HCT116 (cell line): ENCODE measurements around the gene EDN1.

Experiments used
- CBX3 ChIP-seq: IDR thresholded peaks from 2 replicates; pipeline ENCODE4 v1.6.1; 2012; ENCODE audit warnings: low read depth
- ELF1 ChIP-seq: IDR thresholded peaks from 2 replicates; pipeline ENCODE4 v1.6.1; 2012; ENCODE audit warnings: low read depth, borderline replicate concordance
- EZH2 ChIP-seq: fragments of 200-600 bp; sonication (generic); IDR thresholded peaks from 2 replicates; pipeline ENCODE4 v1.6.1; 2017; ENCODE audit warnings: antibody characterized with exemption, mixed run types
- EZH2phosphoT487 ChIP-seq: fragments of 200-600 bp; IDR thresholded peaks from 2 replicates; pipeline ENCODE4 v1.6.1; 2018; ENCODE audit warnings: antibody characterized with exemption, borderline replicate concordance
- FOSL1 ChIP-seq: IDR thresholded peaks from 2 replicates; pipeline ENCODE4 v1.6.1; 2012; ENCODE audit warnings: low read depth
- POLR2A ChIP-seq: IDR thresholded peaks from 2 replicates; pipeline ENCODE4 v1.7.0; 2011; ENCODE audit warnings: borderline replicate concordance; ENCODE audit not compliant: insufficient read depth, insufficient read length; ENCODE audit errors: extremely low read depth
- POLR2AphosphoS5 ChIP-seq: IDR thresholded peaks from 2 replicates; pipeline ENCODE4 v1.6.1; 2011; ENCODE audit warnings: mild to moderate bottlenecking, low read depth, low read length, moderate library complexity
- RAD21 ChIP-seq: IDR thresholded peaks from 2 replicates; pipeline ENCODE4 v1.6.1; 2012; ENCODE audit warnings: low read depth, mild to moderate bottlenecking
- SIN3A ChIP-seq: IDR thresholded peaks from 2 replicates; pipeline ENCODE4 v1.6.1; 2012; ENCODE audit warnings: low read depth
- YY1 ChIP-seq: IDR thresholded peaks from 2 replicates; pipeline ENCODE4 v1.6.1; 2011; ENCODE audit warnings: low read length, low read depth, moderate library complexity, mild to moderate bottlenecking; ENCODE audit not compliant: insufficient replicate concordance; ENCODE audit errors: extremely low read depth
- TF ChIP-seq, protein P1 (sequence below), 3 experiments: fragments of 200-600 bp in 1 of 3; sonication (generic) in 1 of 3; IDR thresholded peaks in 2 of 3; conservative IDR thresholded peaks in 1 of 3; 2 replicates each; pipeline ENCODE4 v1.5.1; 2012 to 2017; ENCODE audit warnings: low read depth in 2 of 3, low read length in 2 of 3, antibody characterized with exemption in 1 of 3, borderline replicate concordance in 1 of 3, control low read depth in 1 of 3, mild to moderate bottlenecking in 1 of 3, mixed read lengths in 1 of 3, mixed run types in 1 of 3, moderate library complexity in 1 of 3; ENCODE audit not compliant: insufficient read depth in 1 of 3
- TF ChIP-seq, protein P2 (sequence below): IDR thresholded peaks from 2 replicates; pipeline ENCODE4 v1.6.1; 2012
- TF ChIP-seq, protein P3 (sequence below): IDR thresholded peaks from 2 replicates; pipeline ENCODE4 v1.6.1; 2012; ENCODE audit warnings: low read depth

DNA sequence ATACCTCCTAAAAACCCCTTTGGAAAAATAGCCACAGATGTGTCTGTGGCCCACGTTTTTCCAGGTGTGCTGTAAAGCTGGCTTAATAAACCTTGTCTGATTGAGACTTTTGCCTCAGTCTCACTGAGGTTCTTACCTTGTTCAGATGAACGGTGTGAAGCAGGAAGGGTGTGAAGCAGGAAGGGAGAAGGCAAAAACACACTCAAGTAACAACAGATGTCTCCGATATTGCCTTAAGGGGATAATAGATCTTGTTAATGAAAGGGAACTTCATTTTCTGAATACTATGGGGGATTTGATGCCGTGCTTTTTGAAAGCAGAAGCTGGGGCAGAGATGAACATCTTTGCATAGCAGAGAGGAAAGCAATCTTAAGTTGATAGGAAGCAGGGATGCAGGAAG, 37.8 kb downstream of the EDN1 start:
- no peak for TF ChIP-seq YY1
- TF ChIP-seq POLR2A, result no peak
- TF ChIP-seq, protein P1, sequence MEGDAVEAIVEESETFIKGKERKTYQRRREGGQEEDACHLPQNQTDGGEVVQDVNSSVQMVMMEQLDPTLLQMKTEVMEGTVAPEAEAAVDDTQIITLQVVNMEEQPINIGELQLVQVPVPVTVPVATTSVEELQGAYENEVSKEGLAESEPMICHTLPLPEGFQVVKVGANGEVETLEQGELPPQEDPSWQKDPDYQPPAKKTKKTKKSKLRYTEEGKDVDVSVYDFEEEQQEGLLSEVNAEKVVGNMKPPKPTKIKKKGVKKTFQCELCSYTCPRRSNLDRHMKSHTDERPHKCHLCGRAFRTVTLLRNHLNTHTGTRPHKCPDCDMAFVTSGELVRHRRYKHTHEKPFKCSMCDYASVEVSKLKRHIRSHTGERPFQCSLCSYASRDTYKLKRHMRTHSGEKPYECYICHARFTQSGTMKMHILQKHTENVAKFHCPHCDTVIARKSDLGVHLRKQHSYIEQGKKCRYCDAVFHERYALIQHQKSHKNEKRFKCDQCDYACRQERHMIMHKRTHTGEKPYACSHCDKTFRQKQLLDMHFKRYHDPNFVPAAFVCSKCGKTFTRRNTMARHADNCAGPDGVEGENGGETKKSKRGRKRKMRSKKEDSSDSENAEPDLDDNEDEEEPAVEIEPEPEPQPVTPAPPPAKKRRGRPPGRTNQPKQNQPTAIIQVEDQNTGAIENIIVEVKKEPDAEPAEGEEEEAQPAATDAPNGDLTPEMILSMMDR (IDR thresholded peaks at IDR 0.05 in 2 of 3, conservative IDR thresholded peaks at IDR 0.05 in 1 of 3; ENCODE audit: borderline replicate concordance in 1 of 3, insufficient read depth in 1 of 3, low read depth in 2 of 3, low read length in 2 of 3), result no peak
- TF ChIP-seq EZH2, result no peak
- no peak for TF ChIP-seq CBX3
- no peak for TF ChIP-seq SIN3A
- TF ChIP-seq EZH2phosphoT487, result no peak
- TF ChIP-seq RAD21, result no peak
- TF ChIP-seq ELF1, result no peak
- TF ChIP-seq FOSL1, result no peak
- TF ChIP-seq, protein P2, sequence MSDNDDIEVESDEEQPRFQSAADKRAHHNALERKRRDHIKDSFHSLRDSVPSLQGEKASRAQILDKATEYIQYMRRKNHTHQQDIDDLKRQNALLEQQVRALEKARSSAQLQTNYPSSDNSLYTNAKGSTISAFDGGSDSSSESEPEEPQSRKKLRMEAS, result no peak
- no peak for TF ChIP-seq POLR2AphosphoS5
- TF ChIP-seq, protein P3, sequence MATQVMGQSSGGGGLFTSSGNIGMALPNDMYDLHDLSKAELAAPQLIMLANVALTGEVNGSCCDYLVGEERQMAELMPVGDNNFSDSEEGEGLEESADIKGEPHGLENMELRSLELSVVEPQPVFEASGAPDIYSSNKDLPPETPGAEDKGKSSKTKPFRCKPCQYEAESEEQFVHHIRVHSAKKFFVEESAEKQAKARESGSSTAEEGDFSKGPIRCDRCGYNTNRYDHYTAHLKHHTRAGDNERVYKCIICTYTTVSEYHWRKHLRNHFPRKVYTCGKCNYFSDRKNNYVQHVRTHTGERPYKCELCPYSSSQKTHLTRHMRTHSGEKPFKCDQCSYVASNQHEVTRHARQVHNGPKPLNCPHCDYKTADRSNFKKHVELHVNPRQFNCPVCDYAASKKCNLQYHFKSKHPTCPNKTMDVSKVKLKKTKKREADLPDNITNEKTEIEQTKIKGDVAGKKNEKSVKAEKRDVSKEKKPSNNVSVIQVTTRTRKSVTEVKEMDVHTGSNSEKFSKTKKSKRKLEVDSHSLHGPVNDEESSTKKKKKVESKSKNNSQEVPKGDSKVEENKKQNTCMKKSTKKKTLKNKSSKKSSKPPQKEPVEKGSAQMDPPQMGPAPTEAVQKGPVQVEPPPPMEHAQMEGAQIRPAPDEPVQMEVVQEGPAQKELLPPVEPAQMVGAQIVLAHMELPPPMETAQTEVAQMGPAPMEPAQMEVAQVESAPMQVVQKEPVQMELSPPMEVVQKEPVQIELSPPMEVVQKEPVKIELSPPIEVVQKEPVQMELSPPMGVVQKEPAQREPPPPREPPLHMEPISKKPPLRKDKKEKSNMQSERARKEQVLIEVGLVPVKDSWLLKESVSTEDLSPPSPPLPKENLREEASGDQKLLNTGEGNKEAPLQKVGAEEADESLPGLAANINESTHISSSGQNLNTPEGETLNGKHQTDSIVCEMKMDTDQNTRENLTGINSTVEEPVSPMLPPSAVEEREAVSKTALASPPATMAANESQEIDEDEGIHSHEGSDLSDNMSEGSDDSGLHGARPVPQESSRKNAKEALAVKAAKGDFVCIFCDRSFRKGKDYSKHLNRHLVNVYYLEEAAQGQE, result no peak
